Left forelimb (tissue), 1 donor: ENCODE data around the gene ICE2.

Source experiments
- DNase-seq: peaks from one replicate; pipeline ENCODE4 v3.0.0-alpha.2; 2018; ENCODE audit warnings: low spot score

Gene ICE2

GRCh38 chr15:60496853-60497252 is 17.9 kb upstream of the ICE2 start:
- no peak for DNase-seq

GRCh38 chr15:60494108-60494507 is 15.2 kb upstream of the ICE2 start:
- DNase-seq = no peak

- no peak for DNase-seq
Observed at GRCh38 chr15:60493166-60493565, 14.2 kb upstream of the ICE2 start.

GRCh38 chr15:60486742-60487141 is 7.8 kb upstream of the ICE2 start:
- DNase-seq = no peak

GRCh38 chr15:60485365-60486055 is 6.6 kb upstream of the ICE2 start:
- no peak for DNase-seq

- no peak for DNase-seq
Observed at GRCh38 chr15:60483042-60483441, 4.1 kb upstream of the ICE2 start.

- no peak for DNase-seq
Observed at GRCh38 chr15:60480888-60481287, 1.9 kb upstream of the ICE2 start.

- DNase-seq = no peak
Observed at GRCh38 chr15:60480149-60480548, 1.2 kb upstream of the ICE2 start.

- DNase-seq = no peak
Observed at GRCh38 chr15:60479361-60480110, 594 bp upstream of the ICE2 start.

- no peak for DNase-seq
Observed at GRCh38 chr15:60477916-60478565, 901 bp downstream of the ICE2 start.

GRCh38 chr15:60477164-60477563 is 1.8 kb downstream of the ICE2 start:
- no peak for DNase-seq

- no peak for DNase-seq
Observed at GRCh38 chr15:60476713-60477112, 2.2 kb downstream of the ICE2 start.

GRCh38 chr15:60473135-60473534 is 5.8 kb downstream of the ICE2 start:
- no peak for DNase-seq

- no peak for DNase-seq
Observed at GRCh38 chr15:60471314-60471713, 7.6 kb downstream of the ICE2 start.

- DNase-seq = no peak
Observed at GRCh38 chr15:60469893-60470641, 8.9 kb downstream of the ICE2 start.

GRCh38 chr15:60464836-60465630 is 13.9 kb downstream of the ICE2 start:
- no peak for DNase-seq

GRCh38 chr15:60462027-60462426 is 16.9 kb downstream of the ICE2 start:
- no peak for DNase-seq

- no peak for DNase-seq
Observed at GRCh38 chr15:60460931-60461330, 18.0 kb downstream of the ICE2 start.

- no peak for DNase-seq
Observed at GRCh38 chr15:60458721-60459120, 20.2 kb downstream of the ICE2 start.

- no peak for DNase-seq
Observed at GRCh38 chr15:60457985-60458384, 21.0 kb downstream of the ICE2 start.

GRCh38 chr15:60454824-60455223 is 24.1 kb downstream of the ICE2 start:
- DNase-seq = no peak
